ENCODE results near the gene MMP24.
A peak's percentile ranks its signal among the peaks of the same experiment; 100 is the strongest.

MMP24 gene

DNA sequence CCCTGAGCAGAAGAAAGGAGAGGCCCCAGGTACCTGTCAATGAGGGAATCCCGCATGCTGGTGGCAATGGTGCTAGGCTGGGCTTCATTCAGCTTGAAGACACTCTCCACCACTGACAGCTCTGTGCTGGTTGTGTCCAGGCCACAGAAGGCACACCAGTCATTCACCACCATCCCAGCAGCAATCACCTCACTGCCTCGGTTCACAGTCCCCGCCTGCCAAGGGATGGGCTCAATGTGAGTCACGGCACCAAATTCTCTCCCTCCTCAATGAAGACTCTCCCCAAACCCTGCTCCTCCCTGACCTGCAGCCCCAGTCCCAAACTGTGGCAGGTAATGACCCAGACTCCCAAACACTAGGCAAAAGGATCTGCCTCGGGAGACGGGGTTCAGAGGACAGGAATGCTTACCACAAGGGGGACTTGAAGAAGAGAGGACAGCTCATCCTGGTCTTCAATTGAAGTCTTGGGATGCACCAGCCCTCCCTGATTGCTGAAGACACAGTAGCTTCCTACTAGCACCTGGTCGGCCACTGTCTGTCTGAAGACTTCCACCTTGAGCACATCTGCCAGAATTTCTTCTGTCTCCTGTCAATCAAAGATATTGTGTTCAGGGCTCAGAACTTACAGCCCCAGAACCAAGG, 53.2 kb downstream of the MMP24 start:
- no peak for DNase-seq (ENCODE audit: low read depth)

DNA sequence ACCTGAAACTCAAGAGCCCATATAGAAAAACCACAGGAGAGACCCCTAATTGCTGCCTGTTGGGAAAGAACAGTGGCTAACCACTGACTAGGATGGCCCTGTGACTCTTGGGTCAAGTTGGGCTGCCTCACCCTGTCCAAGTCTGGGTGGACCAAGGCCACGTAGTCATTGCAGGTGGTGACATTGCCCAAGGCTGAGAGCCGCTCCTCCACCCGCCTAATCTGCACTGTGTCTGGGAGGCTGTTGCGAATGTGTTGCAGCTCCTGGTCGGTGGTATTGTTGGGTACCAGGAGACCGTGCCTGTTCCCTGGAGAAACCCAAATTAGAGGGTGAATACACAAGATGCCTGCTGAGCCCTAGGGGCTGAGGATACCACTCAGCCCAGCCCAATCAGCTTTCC, 54.0 kb downstream of the MMP24 start:
- DNase-seq (ENCODE audit: low read depth): no peak

DNA sequence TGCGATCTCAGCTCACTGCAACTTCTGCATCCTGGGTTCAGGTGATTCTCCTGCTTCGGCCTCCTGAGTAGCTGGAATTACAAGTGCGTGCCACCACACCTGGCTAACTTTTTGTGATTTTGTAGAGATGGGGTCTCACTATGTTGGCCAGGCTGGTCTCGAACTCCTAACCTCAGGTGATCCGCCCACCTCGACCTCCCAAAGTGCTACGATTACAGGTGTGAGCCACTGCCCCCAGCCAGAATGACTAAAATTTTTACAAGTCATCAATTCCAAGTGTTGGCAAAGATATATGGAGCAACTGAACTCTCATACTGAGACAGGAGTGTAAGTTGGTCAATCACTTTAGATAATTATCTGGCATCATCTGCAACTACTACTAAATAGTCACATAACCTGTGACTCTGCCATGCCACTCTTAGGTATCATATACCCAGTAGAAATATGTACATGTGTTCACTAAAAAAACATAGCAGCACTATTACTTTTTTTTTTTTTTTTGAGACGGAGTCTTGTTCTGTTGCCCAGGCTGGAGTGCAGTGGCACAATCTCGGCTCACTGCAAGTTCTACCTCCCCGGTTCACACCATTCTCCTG, 55.1 kb downstream of the MMP24 start:
- no peak for DNase-seq (ENCODE audit: low read depth)

DNA sequence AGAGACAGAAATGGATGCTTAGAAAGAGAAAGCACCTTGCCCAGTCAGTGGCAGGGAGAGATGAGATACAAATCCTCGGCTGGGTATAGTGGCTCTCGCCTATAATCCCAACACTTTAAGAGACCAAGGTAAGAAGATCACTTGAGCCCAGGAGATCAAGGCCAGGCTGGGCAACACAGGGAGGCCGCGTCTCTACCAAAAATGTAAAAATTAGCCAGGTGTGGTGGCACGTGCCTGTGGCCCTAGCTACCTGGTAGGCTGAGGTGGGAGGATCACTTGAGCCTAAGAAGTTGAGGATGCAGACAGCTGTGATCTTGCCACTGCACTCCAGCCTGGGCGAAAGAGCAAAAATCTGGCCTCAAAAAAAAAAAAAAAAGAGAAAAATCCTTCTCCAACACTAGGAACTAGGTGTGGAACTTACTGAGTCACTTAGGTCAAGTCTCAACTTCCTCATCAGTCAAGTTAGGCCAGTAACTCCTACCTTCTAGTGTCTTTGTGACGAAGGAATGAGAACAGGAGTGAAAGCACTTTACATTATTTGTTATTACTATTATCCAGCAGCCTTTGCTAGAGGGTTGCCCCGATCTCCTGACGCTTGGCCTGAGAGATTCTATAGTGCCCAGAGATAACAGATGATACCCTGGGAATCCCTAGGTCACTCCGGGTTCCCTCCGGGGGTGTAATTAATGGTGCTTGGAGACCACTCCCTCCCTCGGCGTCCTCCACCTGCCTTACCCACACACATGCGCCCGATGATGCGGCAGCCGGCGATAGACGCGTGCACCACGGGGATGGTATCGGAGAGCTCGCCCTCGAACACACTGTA, 57.2 kb downstream of the MMP24 start:
- no peak for DNase-seq (ENCODE audit: low read depth)

DNA sequence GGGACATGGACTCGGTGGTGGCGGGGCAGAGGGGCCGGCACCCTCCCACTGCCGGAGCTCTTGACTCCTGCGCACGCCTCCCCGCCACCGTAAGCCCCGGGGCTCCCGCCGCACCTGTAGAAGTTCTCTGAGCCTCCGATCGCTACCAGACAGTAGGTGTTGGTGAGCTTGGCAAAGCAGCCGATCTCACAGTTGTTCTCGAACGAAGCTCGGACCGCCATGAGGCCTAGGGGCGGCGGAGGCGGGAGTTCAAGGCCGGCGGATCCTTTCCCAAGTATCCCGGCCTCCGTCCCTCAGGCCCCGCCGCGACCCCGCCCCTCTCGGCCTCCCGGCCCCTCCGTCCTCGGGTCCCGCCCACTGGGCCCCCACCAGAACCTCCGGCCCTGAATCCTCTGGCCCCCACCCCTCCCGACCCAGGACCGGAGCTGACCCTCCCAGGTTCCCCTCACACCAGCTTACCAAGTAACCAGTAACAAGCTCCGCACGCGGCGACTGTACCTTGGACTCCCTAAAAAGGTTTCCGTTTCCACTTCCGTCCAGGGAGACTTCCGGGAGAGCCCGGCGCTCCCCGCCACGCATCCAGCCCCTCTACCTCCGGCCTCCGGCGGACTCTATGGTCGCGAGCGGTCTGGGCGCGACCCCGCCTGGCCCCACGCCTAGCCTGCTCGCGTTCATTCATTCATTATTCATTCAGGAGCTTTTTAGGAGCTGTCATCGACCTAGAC, 57.9 kb downstream of the MMP24 start, which contains the start of gene EIF6:
Gene EIF6 (minus strand): TSS at position 506 of the 725 bp plus-strand sequence. CDS start 285 bp downstream, at position 221.
- DNase-seq (ENCODE audit: low read depth): peak; percentile 77

DNA sequence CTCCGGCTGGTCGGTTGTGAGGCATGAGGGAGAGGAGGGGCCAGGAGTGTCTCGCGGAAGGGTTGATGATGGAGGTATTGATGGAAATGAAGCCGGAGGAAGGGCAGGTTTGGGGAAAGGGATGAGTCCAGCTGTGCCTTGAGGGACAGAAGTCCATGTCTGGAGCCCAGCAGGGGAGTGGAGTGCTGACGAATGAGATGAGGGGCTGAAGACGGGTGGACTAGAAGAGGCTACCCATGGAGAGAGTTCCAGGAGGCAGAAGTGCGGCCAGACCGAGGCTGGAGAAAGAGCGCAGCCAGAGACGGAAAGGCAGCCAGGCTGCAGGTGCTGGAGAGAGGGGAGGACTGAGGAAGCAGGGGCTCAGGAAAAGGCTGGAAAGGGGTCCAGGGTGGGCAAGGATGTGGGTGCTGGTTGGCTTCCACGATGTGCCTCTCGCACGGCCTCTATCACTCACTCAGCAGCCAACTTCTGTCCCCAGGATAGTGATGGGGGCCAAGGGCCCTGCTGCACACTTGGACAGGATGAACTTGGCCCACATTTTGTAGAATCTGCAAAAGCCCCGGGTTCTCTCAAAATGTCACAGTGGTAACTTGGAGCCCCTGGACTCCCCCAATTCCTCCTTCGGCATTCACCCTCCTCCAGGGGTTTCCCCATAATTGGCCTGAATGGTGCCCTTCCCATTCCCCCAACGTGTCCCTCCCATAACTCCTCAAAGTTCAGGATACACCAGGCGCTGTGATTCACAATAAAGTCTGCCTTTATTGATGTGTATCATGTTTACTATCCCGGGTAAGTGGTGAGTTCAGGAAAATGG, 58.7 kb downstream of the MMP24 start:
- DNase-seq (ENCODE audit: low read depth): no peak

DNA sequence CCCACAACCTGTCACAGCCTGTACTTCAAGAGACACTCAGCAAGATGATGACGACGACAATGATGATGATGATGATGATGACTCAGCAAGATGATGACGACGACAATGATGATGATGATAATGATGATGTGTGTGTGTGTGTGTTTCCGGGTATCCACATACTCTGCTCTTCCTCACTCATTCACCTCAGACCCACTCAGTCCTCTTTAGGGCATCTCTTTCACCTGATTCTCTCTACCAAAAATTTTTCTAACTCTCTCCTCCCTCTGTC, 59.3 kb downstream of the MMP24 start:
- no peak for DNase-seq (ENCODE audit: low read depth)

DNA sequence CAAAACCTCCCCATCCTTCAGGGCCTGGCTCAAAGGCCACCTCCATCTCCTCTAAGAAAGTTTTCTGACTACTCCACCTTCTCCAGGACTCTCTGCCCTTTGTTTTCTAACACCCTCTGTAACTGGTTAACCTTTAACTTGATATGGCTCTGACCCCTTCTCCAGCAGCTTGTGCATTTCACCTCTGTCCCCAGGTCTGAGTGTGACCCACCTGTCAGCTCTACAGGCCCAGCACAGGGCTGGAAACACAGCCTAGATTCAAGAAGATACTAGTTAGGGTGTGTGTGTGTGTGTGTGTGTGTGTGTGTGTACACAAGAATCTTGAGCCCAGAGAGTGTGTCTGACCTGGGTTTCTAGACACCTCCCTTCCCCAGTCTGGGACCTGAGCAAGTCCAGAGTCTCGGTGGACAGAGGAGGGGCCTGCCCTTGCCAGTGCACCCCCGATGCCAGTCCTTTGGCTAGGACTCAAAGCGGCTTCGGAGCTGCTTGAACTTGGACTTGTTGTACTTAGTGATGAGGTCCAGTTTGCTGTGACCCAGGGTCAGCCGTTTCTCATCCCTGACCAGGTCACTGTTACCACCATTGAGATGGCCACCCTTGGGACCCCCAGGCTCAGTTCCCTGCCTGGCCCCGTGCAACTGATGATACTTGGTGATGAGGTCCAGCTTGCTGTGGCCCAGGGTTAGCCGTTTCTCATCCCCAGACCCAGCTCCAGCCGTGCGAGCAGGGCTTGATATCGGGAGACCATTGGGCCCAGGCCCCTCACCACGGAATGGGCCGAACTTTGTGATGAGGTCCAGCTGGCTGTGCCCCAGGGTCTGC, 59.8 kb downstream of the MMP24 start:
- no peak for DNase-seq (ENCODE audit: low read depth)

DNA sequence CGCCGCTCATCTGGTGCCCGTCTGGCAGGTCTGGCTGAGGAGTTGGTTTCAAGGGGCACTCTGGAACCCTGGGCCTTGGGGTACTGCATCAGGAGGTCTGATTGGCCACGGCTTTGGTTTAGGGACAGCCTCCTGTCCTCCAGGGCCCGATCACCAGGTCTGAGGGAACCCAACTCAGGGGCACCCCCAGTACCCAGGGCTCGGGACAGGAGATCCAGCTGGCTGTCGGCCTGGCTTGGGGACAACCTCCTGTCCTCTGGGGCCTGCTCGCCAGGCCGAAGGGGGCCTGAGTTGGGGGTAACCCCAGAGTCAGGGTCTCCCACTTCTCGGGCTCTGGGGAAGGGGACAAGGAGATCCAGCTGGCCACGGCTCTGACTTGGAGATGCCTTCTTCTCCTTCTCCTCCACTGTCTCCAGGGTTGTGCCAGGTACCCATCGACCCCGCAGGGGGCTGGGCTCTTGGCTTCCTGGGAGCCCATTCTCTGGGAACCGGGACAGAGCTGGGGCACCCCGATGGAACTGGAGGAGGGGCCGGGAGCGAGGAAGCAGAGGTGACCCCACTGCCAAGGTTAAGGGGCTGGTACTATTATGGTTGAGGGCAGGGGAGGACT, 60.5 kb downstream of the MMP24 start:
- no peak for DNase-seq (ENCODE audit: low read depth)

DNA sequence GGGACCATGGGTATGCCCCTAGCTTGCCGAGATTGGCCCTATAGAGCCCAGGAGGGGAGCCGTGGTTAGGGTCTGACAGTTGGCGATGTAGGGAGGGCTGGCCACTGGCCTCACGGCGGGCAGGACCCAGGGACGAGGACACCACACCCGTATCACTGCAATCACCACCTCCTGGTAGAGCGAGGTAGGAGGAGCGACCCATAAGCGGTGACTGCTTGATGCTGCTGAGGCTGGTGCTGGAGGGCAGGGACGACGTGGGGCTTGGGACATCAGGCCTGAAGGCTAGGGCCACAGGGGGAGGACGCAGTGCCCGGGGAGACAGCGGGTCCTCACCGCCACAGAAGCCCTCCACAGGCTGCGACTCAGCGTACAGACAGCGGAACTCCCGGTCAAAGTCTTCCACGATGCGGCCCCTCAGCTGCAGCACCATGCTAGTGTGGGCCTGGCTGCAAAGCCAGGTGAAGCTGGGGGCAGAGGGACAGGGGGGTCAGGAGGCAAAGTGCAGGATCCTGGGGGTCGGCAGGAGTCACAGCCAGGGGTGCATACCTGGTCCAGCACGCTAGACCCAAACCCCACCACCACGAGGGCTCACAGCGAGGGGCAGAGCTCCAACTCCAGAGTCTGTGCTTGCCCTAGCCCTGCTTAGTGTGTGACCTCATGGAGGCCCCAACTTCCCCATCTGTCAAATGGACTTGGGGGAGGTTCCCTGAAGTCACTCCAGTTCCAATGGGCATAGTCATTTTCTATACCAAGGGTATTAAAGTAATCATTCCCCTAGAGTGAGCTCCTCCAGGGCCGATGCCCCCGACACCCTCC, 61.2 kb downstream of the MMP24 start:
- no peak for DNase-seq (ENCODE audit: low read depth)

DNA sequence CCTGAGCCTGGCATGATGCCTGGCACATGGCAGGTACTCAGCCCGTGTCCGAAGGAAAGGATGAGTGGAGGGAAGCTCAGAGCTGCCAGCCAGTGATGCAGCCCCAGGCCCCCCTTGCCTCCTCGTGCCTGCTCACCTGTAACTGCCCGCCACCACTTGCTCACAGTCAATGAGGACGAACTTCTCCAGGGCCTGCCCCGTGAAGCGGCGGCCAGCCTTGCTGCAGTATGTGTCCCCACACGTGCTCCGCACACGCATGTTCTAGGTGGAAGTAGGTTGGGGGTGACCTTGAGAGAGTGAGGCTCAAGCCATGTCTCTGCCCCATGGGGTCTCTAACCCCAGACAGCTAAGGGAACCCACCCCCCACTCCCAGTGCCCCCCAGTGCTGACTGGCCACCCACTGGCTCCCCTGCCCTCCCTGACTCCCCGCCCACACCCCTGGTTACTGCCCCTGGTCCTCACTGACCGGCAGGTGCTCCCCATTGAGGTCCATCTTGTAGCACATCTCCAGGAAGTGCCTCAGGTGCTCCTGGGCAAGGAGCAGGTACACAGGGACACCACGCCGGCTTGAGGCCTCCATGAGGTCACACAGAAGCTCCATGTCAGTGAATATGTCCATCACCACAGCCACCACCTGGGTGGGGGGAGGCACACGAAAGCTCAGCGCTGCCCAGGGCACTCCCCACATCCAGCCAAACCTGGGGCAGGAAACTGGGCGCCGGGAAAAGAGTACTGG, 62.0 kb downstream of the MMP24 start:
- no peak for DNase-seq (ENCODE audit: low read depth)

DNA sequence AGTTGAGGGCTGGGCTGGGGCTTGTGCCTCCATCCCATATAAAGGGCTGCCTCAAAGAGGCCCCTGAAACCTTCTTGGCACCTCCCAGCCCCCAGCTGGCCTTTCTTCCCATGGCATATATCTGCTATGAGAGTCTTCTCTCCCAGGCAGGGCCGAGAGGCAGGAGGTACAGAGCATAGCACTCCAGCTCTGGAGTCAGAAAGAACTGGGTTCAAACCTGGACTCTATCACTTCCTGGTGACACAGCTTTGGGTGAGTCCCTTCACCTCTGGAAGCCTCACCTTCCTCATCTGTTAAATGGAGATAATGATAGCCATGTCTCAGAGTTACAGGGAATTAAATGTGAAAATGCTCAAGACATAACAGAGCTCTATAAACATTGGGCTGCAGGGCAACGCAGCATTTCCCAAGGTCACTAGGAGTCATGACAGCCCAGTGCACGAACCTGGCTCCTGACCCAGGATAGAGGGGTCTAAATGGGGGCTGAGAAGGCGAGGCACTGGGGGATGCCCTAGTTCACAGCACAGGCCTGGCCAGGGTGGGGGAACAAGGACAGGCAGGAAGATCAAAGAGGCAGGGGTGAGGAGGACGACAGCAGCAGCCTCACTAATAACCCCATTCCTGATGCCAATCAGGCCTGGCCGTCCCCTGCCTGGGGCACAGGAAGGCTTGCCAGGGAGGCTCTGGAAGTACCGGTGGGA, 63.8 kb downstream of the MMP24 start:
- no peak for DNase-seq (ENCODE audit: low read depth)

DNA sequence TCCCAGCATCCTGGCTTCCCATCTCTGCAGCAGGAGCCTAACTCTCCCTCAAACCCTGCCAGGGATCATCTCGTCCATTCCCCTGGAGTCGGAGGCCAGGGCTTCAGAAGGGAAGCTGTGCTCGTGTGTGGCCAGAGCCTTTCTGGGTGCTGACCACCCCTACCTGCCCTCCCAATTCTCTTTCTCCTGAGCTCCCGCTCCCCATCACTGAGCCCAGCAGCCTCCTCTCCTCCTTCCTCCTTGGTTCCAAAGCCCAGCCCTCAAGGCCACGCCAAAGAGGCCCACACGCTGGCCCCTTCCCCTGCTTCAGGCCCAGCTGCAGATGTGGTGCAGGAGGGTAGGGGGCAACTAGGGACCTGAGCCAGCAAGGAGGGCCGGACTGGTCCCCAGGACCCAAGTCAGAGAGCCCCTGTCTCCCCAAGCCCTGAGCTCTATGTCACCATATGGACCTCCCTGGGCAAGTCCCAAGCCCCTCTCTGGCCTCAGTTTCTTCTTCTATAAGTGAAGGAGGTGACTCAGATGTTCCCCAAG, 64.5 kb downstream of the MMP24 start:
- no peak for DNase-seq (ENCODE audit: low read depth)

DNA sequence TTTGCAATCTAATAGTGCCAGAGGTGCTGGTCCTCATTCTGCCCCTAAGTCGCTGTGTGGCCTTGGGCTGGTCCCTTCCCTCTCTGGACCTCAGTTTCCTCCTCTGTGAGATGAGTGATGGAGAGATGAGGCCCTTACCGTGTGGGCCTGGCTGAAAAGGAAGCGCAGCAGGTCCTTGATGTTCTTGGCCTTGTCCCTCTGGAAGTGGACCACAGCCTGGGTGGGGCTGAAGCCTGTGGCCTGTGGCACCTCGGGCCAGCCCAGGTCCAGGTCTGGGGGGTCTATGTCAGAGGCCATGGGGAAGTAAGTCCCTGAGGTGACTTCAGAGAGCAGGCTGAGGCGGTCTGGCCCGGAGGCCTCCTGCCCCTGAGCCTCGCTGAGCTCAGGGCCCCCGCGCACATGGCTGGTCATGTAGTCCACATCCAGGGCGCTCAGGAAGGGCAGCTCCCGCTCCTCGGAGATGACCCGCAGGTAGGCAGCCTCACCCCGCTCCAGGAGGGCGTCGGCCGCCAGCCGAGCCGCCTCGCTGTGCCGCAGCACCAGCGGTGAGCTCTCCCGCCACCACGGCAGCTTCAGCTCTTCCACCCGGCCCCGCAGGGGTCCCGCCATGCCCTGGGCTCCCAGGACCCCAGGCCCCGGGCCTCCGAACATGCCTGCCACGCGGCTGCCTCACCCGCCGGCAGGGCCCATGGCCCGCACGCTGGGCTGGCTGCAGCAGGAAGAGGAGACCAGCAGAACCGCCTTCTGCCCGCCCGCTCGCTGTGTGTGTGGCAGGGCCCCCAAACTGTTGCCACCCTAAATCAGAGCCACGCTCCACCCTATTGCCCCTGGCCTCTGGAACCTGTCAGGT, 65.4 kb downstream of the MMP24 start, which contains the start of gene FAM83C:
Gene FAM83C (minus strand): TSS at position 772 of the 850 bp plus-strand sequence. CDS start 121 bp downstream, at position 651.
- no peak for DNase-seq (ENCODE audit: low read depth)

DNA sequence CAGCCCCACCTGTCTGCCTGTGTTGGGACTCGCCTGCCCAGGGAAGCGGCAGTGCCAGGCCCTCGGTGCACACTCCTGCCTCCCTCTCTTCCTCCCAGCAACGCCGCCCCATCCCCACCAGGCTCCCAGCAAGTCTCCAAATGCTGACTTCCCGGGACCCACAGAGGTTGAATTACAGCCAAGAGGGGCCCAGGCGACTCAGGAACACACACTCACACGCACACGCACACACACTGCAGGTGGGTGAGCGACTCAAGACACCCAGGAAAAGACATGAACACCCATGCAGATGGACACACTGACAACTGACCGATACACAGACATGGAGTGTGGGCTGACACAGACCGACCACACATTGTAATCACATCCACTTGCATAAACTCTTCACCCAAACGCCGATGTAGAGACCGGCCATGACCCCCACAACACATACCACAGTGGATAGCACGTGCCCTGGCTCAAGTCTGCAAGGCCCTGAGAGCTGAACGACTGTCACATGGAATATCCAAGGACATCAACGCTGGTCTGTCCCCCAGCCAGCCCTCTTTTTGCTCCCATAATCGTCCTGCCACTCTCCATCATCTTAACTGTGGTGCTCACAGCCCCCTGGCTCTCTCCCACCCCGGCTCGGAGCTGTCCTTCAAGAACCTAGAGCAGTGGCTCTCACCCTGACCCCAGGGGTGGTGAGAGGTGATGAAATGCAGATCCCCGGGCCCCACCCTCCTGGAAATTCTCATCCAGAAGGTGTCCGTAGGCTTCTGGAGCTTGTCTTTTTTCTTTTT, 66.2 kb downstream of the MMP24 start:
- no peak for DNase-seq (ENCODE audit: low read depth)
